Osteoblast (primary cell): ENCODE measurements around the gene ISOC2. TPM values are rescaled to one million over a fixed set of nuclear protein-coding genes. Genes with fewer than 3 reads are reported as not detected.
"Not testable (repeated sequence)": the region's sequence is repeated elsewhere in the genome, so short reads cannot be mapped to it uniquely, and the experiment has no call there.

ENCODE experiments used
- DNase-seq: peaks from one replicate; pipeline ENCODE4 v3.0.0; 2011; ENCODE audit warnings: low spot score, mixed read lengths; ENCODE audit not compliant: insufficient read length; ENCODE audit errors: missing footprints
- H2AFZ ChIP-seq: 2 replicates; pipeline ENCODE4 v1.6.0; 2011; ENCODE audit warnings: mild to moderate bottlenecking, low read length
- H3K27ac ChIP-seq: 2 replicates; pipeline ENCODE4 v1.5.1; 2011; ENCODE audit warnings: mild to moderate bottlenecking, low read depth, low read length, moderate library complexity
- H3K27me3 ChIP-seq: 2 replicates; pipeline ENCODE4 v1.6.0; 2012; ENCODE audit warnings: mild to moderate bottlenecking, control low read depth, inconsistent platforms, low read length, moderate library complexity; ENCODE audit not compliant: insufficient read depth
- H3K36me3 ChIP-seq: 2 replicates; pipeline ENCODE4 v1.5.1; 2011; ENCODE audit warnings: mild to moderate bottlenecking, low read length, control low read depth, moderate library complexity; ENCODE audit not compliant: insufficient read depth
- H3K4me1 ChIP-seq: 2 replicates; pipeline ENCODE4 v1.5.1; 2011; ENCODE audit warnings: mild to moderate bottlenecking, low read length, control low read depth, moderate library complexity; ENCODE audit not compliant: insufficient read depth
- H3K4me2 ChIP-seq: 2 replicates; pipeline ENCODE4 v1.6.0; 2011; ENCODE audit warnings: mild to moderate bottlenecking, low read length; ENCODE audit not compliant: insufficient read depth
- H3K4me3 ChIP-seq: fragments of 200-600 bp; sonication (generic); 3 replicates; pipeline ENCODE4 v1.5.1; 2012; ENCODE audit warnings: mild to moderate bottlenecking, low read length, inconsistent platforms; ENCODE audit not compliant: insufficient read depth
- H3K79me2 ChIP-seq: 2 replicates; pipeline ENCODE4 v1.6.0; 2012; ENCODE audit warnings: mild to moderate bottlenecking, low read length, control low read depth, inconsistent platforms; ENCODE audit not compliant: insufficient read depth
- H3K9me3 ChIP-seq: 2 replicates; pipeline ENCODE4 v1.5.1; 2011; ENCODE audit warnings: low read depth, low read length, control low read depth
- H4K20me1 ChIP-seq: 2 replicates; pipeline ENCODE4 v1.6.0; 2012; ENCODE audit warnings: mild to moderate bottlenecking, low read length, control low read depth; ENCODE audit not compliant: insufficient read depth
- total RNA-seq: library from RNA; depleted of rRNA; stranded (reverse); fragments of >200 nt; gene quantifications from 2 replicates; pipeline ENCODE4 v1.2.3, GENCODE V29; 2012
- TF ChIP-seq, protein P1 (sequence below): IDR thresholded peaks from 2 replicates; pipeline ENCODE4 v1.5.1; 2011; ENCODE audit warnings: mild to moderate bottlenecking, low read depth, low read length, moderate library complexity; ENCODE audit errors: extremely low read depth

Gene ISOC2
- total RNA-seq, 1 donor = 65.1 TPM

DNA sequence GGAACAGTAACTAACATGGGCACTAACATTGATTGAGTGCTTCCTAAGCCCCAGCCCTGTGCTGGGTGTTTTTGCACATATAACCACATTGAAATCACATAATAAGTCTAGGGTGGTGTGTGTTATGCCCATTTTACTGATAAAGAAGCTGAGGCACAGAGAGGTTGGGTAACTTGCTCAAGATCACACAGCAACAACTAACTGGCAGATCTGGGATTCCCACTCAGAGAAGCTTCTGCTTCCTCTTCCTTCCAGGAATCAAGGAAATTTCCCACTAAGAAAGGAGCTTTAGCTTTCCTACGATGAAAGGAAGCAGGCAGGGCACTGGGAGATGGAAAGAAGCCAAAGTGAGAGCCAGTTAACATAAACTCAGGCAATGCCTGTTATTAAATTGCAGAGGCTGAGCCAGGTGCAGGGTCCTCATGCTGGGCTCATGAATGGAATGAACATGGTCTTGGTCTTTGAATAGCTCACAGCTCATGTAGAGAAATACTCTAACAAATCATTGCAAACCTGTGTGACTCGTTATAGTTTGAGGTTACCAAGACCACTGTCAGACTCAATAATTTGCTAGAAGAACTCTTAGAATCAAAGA, 36.9 kb upstream of the ISOC2 start:
- Histone ChIP-seq H3K36me3 (peaks cover 57% of the 10 kb centered on the region), H3K4me3 (no peak overlapping the region), H3K79me2 (peaks cover 7% of the 10 kb centered on the region), H3K9me3 (no peaks in the 10 kb centered on the region), H3K27ac (no peak overlapping the region), H3K27me3 (no peaks in the 10 kb centered on the region), H3K4me2 (no peak overlapping the region), H3K4me1 (peaks cover 18% of the 10 kb centered on the region), H2AFZ (no peak overlapping the region), H4K20me1 (no peaks in the 10 kb centered on the region)
- peak; percentile 35 for DNase-seq
- TF ChIP-seq, protein P1, sequence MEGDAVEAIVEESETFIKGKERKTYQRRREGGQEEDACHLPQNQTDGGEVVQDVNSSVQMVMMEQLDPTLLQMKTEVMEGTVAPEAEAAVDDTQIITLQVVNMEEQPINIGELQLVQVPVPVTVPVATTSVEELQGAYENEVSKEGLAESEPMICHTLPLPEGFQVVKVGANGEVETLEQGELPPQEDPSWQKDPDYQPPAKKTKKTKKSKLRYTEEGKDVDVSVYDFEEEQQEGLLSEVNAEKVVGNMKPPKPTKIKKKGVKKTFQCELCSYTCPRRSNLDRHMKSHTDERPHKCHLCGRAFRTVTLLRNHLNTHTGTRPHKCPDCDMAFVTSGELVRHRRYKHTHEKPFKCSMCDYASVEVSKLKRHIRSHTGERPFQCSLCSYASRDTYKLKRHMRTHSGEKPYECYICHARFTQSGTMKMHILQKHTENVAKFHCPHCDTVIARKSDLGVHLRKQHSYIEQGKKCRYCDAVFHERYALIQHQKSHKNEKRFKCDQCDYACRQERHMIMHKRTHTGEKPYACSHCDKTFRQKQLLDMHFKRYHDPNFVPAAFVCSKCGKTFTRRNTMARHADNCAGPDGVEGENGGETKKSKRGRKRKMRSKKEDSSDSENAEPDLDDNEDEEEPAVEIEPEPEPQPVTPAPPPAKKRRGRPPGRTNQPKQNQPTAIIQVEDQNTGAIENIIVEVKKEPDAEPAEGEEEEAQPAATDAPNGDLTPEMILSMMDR = no peak

DNA sequence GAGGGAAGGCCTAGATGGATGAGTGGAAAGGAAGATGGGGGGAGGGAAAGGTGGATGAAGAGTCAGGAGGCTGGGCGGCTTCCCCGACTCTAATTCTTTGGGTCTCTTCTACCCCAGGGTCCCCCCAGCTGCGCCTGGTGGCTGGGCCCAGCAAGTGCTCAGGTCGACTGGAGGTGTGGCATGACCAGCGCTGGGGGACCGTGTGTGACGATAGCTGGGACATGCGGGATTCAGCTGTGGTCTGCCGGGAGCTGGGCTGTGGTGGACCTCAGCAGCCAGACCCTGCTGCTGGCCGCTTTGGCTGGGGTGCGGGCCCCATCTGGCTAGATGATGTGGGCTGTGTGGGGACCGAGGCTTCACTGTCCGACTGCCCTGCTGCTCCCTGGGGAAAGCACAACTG, 36.3 kb upstream of the ISOC2 start:
- Histone ChIP-seq H3K4me3 (no peak overlapping the region), H4K20me1 (no peaks in the 10 kb centered on the region), H3K4me1 (peaks cover 24% of the 10 kb centered on the region), H3K27me3 (no peaks in the 10 kb centered on the region), H3K79me2 (peaks cover 7% of the 10 kb centered on the region), H2AFZ (no peak overlapping the region), H3K36me3 (peaks cover 57% of the 10 kb centered on the region), H3K27ac (no peak overlapping the region), H3K9me3 (no peaks in the 10 kb centered on the region), H3K4me2 (no peak overlapping the region)
- TF ChIP-seq, protein P1 = no peak
- peak; percentile 9 for DNase-seq

DNA sequence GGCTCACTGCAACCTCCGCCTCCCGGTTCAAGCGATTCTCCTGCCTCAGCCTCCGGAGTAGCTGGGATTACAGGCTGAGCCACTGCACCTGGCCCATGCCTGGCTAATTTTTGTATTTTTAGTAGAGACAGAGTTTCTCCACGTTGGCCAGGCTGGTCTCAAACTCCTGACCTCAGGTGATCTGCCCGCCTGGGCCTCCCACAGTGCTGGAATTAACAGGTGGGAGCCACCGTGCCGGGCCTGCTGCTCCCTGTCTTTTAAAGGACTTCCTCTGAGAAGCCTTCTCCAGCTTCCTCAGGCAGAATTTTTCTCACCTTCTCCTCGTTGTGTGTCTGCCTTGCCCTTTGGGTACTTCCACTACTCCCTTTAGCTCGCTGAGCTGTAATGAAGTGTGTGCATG, 35.4 kb upstream of the ISOC2 start:
- Histone ChIP-seq H3K36me3 (peaks cover 52% of the 10 kb centered on the region), H3K4me1 (peaks cover 25% of the 10 kb centered on the region)
- not testable (repeated sequence) for H3K27ac ChIP-seq, H3K9me3 ChIP-seq, H4K20me1 ChIP-seq, H3K4me3 ChIP-seq, H3K27me3 ChIP-seq, H3K79me2 ChIP-seq, DNase-seq, H2AFZ ChIP-seq, H3K4me2 ChIP-seq

DNA sequence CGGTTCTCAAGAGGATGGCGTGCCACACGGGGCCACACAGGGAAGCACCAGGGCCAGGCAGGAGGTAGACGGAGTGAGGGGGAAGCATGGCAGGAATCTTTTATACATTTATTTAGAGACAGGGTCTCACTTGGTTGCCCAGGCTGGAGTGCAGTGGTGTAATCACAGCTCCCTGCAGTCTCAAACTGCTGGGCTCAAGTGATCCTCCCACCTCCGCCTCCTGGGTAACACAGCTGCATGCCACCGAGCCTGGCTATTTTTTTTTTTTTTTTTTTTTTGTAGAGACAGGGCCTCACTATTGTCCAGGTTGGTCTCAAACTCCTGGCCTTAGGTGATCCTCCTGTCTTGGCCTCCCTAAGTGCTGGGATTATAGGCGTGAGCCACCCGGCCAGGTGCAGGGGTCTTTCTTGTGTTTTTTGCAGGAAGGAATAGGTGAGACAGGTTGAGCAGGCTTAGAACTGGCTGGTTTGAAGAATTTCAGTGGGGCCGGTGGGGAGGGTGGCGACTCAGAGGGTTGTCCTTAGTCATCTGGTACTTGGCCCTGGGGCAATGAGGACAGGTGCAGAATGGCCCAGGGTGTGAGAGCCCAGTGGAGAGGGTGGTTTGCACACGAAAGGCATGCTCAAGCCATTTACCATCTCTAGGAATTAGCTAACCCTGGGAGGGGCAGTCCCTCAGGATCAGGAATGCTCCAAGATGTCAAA, 34.4 kb upstream of the ISOC2 start:
- peaks cover 28% of the 10 kb centered on the region for H3K4me1 ChIP-seq

More for the DNA sequence above, 34.4 kb upstream of the ISOC2 start:
- Histone ChIP-seq H3K9me3 (no peaks in the 10 kb centered on the region), H3K4me2 (no peak overlapping the region), H3K36me3 (peaks cover 44% of the 10 kb centered on the region), H3K27me3 (no peaks in the 10 kb centered on the region), H3K79me2 (peaks cover 7% of the 10 kb centered on the region), H2AFZ (no peak overlapping the region), H3K4me3 (no peak overlapping the region), H3K27ac (no peak overlapping the region), H4K20me1 (no peaks in the 10 kb centered on the region)
- peak; percentile 65 for DNase-seq
- TF ChIP-seq, protein P1 = no peak
